GM21528 (cell line): Measurements from ENCODE around the gene PRKX.
"Not testable (repeated sequence)": the region's sequence is repeated elsewhere in the genome, so short reads cannot be mapped to it uniquely, and the experiment has no call there.

ENCODE experiments used
- ATAC-seq: cut with Tn5 transposase; IDR thresholded peaks from one replicate; pipeline ENCODE4 v1.9.1; 2021; ENCODE audit warnings: mild to moderate bottlenecking, moderate library complexity; ENCODE audit not compliant: unreplicated experiment, low FRiP score

PRKX gene

GRCh38 chrX:3712051-3712869, 1.2 kb downstream of the PRKX start:
- peak; percentile 9 for ATAC-seq

- no peak for ATAC-seq
These were observed 2.0 kb downstream of the PRKX start for GRCh38 chrX:3711331-3711917.

GRCh38 chrX:3707673-3708274, 5.7 kb downstream of the PRKX start:
- ATAC-seq = not testable (repeated sequence)

GRCh38 chrX:3706481-3706880, 7.0 kb downstream of the PRKX start:
- no peak for ATAC-seq

- ATAC-seq = not testable (repeated sequence)
These were observed 10.2 kb downstream of the PRKX start for GRCh38 chrX:3703251-3703650.

- ATAC-seq = not testable (repeated sequence)
These were observed 11.4 kb downstream of the PRKX start for GRCh38 chrX:3702095-3702494.

- ATAC-seq = not testable (repeated sequence)
These were observed 12.0 kb downstream of the PRKX start for GRCh38 chrX:3701445-3701928.

- no peak for ATAC-seq
These were observed 13.5 kb downstream of the PRKX start for GRCh38 chrX:3699821-3700381.

GRCh38 chrX:3697701-3698279, 15.7 kb downstream of the PRKX start:
- no peak for ATAC-seq

GRCh38 chrX:3697220-3697684, 16.2 kb downstream of the PRKX start:
- no peak for ATAC-seq

GRCh38 chrX:3695536-3695935, 17.9 kb downstream of the PRKX start:
- ATAC-seq = no peak

GRCh38 chrX:3690140-3690539, 23.3 kb downstream of the PRKX start:
- ATAC-seq = no peak

GRCh38 chrX:3683236-3683635, 30.2 kb downstream of the PRKX start:
- not testable (repeated sequence) for ATAC-seq

- ATAC-seq = no peak
These were observed 33.0 kb downstream of the PRKX start for GRCh38 chrX:3680459-3680858.

GRCh38 chrX:3679669-3680068, 33.8 kb downstream of the PRKX start:
- no peak for ATAC-seq

GRCh38 chrX:3678328-3678727, 35.1 kb downstream of the PRKX start:
- ATAC-seq = no peak

GRCh38 chrX:3674881-3675280, 38.6 kb downstream of the PRKX start:
- ATAC-seq = no peak

- ATAC-seq = no peak
These were observed 43.5 kb downstream of the PRKX start for GRCh38 chrX:3669841-3670475.

GRCh38 chrX:3666975-3667374, 46.5 kb downstream of the PRKX start:
- ATAC-seq = no peak

GRCh38 chrX:3664921-3665320, 48.5 kb downstream of the PRKX start:
- no peak for ATAC-seq
